ENCODE measurements around the gene GRAMD1C.
"Not testable (repeated sequence)": the region's sequence is repeated elsewhere in the genome, so short reads cannot be mapped to it uniquely, and the experiment has no call there.

The GRAMD1C gene

DNA sequence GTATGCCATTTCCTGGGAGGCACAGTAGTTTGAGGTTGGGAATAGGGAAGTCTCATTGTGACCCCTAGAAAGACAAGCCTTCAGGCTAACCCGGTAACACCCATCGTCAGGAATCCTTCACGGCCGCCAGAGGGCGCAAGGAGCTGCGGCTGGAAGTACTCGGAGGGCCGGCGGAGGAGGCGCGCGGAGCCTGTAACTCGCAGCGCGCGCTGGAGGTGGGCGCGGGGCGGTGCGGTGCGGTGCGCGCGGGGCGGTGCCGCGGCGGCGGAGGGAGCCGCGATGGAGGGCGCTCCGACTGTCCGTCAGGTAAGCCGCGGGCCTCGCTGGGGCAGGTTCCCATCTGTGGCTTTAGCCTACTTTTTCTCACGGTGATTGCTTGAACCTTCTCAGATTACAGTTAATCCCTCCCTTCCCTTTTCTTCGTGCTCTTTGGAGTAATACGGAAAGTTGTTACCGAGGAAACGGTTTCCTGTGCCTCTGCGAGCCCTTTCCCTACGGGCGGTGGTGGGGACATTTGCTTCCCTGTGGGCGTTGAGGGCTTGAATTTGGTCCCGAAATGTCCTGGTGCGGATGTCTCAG lies at the start of gene GRAMD1C:
GRAMD1C (plus strand) TSS at position 158 of the 579 bp plus-strand sequence; CDS start at position 280, 122 bp downstream.
- peak; percentile 67 to 82 for DNase-seq (ENCODE audit: low read depth in 2 of 2)

DNA sequence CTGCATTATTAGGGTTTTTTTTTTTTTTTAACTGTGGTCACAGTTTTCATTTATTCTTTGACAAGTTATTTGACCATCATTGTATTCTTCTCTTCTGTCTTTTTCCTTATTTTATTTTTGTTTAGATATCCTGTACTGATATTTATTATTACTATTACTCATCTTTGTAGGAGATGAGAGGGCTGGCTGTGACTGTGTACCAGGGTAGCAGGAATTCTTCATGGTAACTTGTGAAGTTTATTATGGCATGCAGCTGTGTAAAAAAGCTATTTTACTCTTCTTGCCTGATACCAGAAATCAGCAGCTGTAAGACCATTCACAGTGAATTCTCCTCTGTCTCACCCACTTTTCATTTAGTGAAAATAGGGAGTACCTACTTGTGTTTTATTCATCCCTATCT lies 47.2 kb upstream of the GRAMD1C start:
- no peak for DNase-seq (ENCODE audit: low read depth in 2 of 2)

DNA sequence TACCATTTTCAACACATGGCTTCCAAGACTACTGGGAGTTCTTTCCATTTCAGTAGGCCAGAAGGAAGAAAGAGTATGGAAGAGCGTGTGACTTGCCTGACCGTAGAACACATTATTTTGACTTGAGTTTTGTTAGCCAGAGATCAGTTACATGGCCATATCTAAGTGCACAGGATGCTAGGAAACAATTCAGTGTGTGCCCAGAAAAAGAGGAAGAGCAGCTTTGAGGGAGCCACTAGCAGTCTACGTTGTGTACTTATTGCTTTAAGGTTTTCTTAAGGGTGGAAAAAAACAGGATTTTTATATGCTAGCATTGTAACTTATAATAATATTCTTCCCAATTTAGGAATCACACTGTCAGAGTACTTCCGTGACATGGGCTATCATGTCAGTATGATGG lies 44.1 kb upstream of the GRAMD1C start:
- no peak for DNase-seq (ENCODE audit: low read depth in 2 of 2)

DNA sequence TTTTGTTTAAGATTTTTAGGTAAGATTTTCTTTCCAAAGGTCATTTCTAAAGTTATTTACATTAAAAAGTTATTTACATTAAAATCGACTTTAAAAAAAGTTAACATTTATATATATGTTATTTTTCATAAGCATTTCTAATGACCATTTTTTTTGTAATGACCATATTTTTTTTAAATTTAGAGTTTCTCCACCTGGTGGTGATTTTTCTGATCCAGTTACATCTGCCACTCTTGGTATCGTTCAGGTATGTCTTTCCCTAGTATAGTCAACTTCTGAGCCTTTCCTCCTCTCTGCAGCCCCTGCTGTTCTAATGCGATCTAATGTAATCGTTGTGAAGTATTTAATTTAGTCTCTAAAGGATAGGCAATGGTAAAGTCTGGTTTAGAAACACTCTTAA lies 42.9 kb upstream of the GRAMD1C start:
- no peak for DNase-seq (ENCODE audit: low read depth in 2 of 2)

DNA sequence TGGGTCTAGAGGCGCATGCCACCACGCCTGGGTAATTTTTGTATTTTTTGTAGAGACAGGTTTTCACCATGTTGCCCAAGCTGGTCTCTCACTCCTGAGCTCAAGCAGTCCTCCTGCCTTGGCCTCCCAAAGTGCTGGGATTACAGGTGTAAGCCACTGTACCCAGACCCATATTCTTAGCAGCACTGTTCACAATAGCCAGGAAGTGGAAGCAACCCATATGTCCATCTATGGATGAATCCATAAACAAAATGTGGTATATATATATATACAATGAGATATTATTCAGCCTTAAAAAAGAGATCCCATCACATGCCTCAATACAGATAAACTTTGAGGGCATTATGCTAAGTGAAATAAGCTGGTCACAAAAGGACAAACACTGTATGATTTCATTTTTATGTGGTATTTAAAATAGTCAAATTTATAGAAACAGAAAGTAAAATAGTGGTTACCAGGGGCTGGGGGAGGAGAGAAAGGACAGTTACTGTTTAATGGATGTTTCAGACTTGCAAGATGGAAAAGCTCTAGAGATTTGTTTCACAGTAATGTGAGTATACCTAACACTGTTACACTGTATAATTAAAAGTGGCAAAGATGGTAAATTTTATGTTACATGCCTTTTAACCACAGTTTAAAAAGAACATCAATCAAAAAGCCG lies 35.7 kb upstream of the GRAMD1C start:
- no peak for DNase-seq (ENCODE audit: low read depth in 2 of 2)

DNA sequence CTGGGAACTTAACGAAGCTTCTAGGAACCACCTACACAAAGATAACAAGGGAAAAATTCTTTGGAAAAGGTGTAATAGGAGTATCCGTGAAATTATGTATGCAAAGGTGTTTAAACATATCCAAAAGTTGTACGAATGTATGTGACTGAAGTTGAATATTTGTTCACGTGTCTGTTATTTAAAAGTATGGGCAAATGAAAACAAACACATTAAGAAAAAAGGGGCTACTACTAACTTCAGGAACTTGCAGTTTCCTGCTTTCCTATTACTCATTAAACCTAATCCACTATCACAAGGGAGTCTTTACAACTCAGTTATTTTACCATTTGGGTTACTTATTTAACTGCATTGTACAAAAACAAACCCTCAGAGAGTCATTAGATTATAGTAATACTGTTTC lies 33.9 kb upstream of the GRAMD1C start:
- DNase-seq (ENCODE audit: low read depth in 2 of 2) = no peak

DNA sequence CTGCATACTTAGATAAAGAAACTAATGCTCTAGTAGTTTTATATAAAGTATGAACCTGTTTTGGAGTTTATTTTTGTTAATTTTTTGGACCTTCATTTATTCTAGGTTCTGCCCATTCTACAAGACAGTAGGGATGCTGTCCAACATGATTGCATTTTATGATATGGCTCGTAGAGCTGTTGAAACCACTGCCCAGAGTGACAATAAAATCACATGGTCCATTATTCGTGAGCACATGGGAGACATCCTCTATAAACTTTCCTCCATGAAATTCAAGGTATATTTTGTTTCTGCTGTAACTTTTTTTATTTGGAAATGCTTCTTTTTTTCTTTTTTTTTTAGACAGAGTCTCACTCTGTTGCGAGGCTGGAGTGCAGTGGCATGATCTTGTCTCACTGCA lies 33.3 kb upstream of the GRAMD1C start:
- DNase-seq (ENCODE audit: low read depth in 2 of 2) = no peak

DNA sequence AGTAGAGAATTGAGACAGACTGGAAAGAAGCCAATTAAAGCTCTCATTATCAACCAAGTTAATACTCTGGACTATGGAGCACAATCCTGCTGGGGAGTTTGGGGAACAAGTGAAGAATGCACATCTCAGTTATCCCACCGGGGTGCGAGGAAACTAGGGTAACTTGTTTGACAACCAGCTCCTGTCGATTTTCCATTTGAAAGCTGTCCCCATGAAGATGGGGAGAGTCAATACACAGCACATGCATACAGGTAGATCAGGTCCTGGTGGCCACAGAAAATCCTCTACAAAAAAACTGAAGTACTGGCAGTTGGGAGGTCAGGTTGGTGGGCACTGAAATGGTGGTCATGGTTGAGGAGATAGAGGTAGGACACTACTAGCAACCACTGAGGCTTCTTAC lies 25.7 kb upstream of the GRAMD1C start:
- DNase-seq (ENCODE audit: low read depth in 2 of 2) = no peak

DNA sequence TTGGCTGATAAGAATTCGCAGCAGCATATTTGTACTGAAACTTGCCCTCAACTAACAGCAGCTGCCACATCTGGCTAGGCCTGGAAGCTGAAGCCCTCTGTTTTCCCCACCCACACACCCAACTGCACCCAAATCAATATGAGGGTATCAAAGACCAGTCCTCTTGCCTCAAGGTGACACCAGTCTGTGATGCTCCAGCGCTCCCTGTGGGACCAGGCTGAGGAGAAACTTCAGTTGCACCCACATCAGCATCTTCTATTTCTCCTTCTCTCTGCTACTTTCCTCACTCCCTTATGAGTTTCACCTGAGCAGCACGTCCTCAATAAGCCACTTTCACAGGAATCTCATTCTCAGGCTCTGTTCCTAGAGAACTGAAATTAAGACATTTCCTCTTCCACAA lies 18.7 kb upstream of the GRAMD1C start:
- no peak for DNase-seq (ENCODE audit: low read depth in 2 of 2)

DNA sequence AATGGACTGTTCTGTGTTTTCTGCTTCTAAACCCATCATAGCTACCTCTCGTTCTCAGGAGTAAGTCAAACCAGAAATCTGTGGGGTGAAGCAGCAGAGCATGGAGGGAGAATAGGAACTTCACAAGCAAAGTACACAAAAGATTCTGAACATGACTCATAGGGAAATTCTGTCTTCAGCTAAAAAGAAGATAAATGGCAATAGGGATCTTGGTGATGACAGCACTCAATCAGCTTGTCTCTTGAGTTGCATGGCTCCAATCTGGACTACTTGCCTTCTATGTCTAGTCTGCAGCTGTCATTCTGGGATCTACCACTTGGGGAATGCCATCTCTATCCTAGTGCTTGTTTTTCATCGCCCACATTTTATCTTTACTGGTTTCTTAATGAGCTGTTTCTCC lies 13.5 kb upstream of the GRAMD1C start:
- no peak for DNase-seq (ENCODE audit: low read depth in 2 of 2)

DNA sequence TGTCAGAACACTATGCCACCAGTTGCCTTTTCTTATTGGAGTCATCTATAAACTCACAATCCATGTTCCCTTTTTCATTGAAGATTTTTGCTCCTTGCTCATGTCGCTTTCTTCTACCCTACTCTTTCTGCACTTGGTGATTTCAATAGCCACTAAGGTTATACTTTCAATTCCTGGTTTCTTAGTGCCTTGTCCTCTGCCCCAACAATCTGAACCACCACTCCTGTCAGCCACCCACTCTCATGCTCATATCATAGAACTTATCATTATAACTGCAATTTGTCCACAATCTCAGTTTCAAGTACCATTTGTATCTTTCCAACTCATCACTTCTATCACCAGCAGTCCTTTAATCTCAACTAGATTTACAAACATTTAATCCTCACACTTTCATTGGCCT lies 10.0 kb upstream of the GRAMD1C start:
- no peak for DNase-seq (ENCODE audit: low read depth in 2 of 2)

DNA sequence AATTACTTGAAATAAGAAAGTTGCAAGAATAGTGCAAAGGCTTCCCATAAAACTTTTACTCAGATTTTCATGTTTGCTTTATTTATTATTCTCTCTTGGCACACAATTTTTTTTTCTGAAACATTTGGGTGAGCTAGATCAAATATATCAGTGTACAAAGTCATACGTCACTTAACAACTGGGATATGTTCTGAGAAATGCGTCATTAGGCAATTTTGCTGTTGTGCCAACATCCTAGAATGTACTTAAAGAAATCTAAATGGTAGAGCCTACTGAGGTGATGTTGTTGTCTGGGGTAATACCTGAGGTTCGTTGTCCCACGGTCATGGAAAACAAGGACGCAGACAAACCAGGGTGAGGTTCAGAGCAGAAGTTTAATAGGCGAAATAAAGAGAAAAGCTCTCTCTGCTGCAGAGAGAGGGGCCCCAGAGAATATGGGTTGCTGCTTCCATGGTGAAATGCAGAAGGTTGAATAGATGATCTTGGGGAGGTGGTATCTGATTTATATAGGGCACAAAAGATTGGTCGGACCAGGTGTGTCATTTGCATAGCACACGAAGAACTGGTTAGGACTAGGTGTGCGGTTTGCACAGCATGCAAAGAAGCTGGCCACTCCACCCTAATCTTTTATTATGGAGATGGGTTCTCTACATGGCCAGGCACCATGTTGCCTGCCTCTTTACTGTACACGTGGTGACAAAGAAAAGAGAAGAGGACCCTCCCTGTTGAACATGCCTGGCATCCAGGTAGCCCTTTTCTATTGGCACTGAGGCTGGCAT lies 8.8 kb upstream of the GRAMD1C start:
- DNase-seq (ENCODE audit: low read depth in 2 of 2) = no peak

DNA sequence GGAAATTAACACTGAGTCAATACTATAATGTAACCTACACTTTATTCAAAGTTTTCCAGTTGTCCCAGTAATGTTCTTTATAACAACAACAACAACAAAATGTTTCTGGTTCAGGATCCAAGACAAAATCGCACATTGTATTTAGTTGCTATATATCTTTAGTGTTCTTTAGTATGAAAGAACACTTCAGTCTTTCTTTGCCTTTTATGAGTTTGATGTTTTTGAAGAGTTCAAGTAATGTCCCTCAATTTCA lies 7.6 kb upstream of the GRAMD1C start:
- no peak for DNase-seq (ENCODE audit: low read depth in 2 of 2)

DNA sequence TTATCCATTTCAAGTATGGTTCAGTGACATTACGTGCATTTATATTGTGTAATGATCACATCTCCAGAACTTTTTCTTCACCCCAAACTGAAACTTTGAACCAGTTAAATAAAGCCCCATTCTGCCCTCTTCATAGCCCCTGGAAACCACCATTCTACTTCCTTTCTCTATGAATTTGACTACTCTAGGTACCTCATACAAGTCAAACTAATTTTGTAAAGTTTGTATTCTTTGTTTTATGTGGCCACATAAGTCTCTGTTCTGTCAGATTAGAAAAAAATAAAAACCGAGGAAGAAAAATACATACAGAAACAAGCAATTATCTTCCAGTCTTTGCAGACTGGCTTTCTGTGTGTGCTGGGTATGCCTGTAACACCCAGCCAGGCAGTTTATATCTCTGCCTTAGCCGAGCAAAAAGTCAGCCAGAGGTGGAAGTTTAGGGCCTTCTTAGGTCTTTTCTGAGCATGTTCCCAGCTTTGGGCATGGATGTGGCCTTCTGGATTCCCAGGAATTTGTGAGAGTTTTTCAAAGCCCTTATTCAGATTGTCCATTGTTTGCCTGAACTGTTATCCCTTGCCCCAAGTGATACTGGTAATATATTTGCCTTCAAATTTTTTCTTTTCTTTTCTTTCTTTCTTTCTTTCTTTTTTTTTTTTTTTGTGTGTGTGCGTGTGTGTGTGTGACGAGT lies 6.0 kb upstream of the GRAMD1C start:
- DNase-seq (ENCODE audit: low read depth in 2 of 2) = no peak

DNA sequence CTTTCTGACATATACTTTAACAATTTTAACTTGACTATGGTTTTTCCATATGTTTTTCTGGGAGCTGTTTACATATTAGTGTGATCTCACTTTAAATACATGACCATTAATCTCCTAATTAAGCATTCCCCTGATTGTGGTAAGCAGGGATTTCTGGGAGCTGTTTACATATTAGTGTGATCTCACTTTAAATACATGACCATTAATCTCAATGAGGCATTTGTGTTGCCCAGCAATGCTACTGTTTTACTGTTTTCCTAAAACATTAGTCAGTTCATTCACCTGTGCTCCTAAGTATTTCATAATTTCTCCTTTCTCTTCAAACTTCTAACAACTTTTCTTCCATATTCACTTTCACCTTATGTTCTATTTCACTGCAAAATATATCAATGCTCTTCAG lies 3.6 kb upstream of the GRAMD1C start:
- DNase-seq (ENCODE audit: low read depth in 2 of 2) = no peak

DNA sequence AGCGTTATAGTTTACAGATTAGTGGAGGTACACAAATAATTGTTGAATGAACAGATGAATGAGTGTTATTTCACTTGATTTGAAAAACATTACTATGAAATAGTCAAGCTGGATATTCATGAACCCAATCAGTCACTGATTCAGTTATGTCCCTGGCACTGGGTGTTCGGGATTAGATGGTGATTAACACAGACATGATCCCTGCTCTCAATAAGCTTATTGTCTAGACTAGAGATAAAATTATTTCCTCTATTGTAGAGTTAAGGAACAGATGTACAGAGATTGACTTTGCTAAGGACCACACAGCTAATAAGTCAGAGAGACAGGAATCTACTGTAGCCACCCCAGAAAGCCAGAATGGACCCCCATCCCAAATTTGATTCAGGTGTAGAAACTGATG lies 963 bp downstream of the GRAMD1C start:
- no peak for DNase-seq (ENCODE audit: low read depth in 2 of 2)

DNA sequence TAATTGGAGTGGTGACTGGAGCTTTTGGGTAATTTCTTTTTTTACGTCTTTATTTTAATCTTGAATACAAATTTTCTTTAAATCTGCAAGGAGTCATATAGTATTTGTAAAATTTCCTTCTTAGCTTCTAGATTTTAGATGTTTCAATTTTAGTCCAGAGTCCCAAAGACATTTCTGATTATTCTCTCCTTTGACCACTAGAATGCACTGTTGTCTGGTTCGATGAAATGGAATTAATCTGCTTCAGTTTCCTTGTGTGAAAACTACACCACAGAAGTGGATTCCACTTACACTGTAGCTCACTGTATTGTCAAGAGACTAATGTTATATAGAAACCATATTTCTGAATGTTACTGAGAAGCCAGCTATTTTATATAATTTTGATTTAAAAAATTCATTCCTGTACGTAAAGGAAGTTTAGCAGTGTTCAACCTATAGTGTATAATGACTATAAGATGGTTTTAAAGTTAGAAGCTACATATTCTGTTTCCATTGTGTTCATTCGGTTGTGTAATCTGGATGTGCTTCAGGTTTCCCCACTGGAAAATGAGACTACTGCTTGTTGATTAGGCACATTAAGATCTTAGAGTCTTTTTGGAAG lies 6.1 kb downstream of the GRAMD1C start:
- no peak for DNase-seq (ENCODE audit: low read depth in 2 of 2)

DNA sequence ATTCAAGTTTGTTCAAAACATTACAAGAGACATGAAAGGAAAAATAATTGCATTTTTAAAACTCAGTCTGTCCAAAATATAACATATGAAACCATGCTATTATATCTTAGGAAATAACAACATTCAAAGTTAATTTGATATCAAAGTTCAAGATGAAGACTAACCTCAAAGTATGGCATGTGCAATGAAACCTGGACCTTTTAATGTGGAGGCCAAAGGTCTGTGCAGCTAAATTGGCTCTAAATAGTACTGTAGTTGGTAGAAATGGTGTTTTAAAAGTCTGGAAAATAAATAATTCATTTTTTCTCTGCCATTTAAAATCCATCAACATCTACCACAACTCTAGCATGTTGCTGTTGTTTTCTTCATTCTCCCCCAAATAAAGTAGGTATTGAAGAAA lies 8.7 kb downstream of the GRAMD1C start:
- no peak for DNase-seq (ENCODE audit: low read depth in 2 of 2)

DNA sequence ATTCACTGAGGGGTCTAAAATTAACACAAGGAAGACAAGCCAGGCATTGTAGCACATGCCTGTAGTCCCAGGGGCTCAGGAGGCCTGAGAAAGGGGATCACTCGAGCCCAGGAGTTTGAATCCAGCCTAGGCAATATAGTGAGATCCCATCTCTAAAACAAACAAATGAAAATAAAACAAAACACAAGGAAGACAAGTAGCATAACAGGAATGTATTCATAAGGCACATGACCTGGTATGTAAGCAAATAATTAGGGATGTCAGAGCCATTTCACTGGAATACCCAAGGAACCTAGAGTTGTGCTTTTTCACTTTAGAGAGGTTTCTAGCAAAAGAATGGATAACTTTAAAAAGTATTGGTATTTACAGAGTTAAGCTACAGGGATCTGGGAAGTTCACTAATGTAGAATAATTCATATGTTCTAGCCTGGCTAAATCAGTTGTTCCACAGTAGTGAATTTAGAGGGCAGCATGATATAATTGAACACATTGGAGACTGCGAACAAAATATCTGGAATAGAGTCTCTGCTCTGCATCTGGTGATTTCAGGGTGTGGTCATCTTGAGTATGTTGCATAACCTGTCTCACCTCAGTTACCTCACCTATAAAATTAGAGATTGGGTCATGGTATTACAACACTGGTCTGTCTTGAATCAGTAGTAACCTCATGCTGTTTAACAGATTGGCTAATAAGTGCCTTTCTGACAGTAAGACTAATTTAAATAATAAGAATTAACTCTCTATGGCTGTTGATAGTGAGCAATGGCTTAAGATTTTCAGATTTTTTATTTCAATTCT lies 9.3 kb downstream of the GRAMD1C start:
- no peak for DNase-seq (ENCODE audit: low read depth in 2 of 2)

DNA sequence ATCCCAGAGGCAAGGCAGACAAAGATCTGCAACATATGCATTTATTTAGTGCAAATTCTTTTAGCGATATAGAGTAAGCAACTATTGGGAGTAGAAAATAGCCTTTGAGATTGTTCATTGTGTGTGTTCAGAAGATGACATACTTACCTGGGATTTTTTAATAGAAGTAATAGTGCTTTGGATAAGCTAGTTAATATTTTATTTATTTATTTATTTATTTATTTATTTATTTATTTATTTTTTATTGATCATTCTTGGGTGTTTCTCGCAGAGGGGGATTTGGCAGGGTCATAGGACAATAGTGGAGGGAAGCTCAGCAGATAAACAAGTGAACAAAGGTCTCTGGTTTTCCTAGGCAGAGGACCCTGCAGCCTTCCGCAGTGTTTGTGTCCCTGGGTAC lies 10.5 kb downstream of the GRAMD1C start:
- not testable (repeated sequence) for DNase-seq (ENCODE audit: low read depth in 2 of 2)

DNA sequence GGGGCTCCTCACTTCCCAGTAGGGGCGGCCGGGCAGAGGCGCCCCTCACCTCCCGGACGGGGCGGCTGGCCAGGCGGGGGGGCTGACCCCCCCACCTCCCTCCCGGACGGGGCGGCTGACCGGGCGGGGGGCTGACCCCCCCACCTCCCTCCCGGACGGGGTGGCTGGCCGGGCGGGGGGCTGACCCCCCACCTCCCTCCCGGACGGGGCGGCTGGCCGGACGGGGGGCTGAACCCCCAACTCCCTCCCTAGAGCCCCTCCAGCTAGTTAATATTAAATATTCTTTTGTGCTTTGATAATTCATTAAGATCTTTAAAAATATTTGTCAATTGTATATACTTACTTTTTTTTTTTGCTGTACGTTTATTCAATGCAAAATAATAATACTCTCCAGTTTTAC lies 11.3 kb downstream of the GRAMD1C start:
- DNase-seq (ENCODE audit: low read depth in 2 of 2) = not testable (repeated sequence)

DNA sequence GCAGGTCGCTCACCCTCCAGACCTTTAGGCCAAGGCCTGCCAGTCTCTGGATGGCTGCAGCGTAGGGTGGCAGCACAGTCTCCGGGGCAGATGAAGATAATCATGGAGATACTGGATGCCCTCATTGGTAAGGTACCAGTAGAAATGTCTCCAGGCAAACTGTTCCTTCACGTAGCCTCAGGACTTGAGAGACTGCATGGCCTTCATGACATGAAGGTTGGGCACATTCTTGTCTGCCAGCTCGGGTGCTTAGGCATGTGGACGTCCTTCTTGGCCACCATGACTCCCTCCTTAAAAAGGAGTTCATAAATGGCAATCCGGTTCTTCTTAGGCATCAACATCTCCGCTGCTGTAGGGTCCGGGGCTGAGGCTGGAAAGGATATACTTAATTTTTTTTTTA lies 11.8 kb downstream of the GRAMD1C start:
- not testable (repeated sequence) for DNase-seq (ENCODE audit: low read depth in 2 of 2)
